Large intestine (tissue), 3 donors: Measurements from ENCODE around the gene LDB2. TPM values are rescaled to one million over a fixed set of nuclear protein-coding genes. Genes with fewer than 3 reads are reported as not detected.

ENCODE experiments used
- DNase-seq, 2 donors: peaks; one replicate each; pipeline versions ENCODE4 v3.0.0 to v3.0.0-alpha.2; 2013
- H3K27ac ChIP-seq: one replicate; pipeline ENCODE4 v1.5.1; 2013; ENCODE audit warnings: low read length
- H3K27me3 ChIP-seq: 2 replicates; pipeline ENCODE4 v1.6.1; 2013; ENCODE audit warnings: low read length; ENCODE audit not compliant: control insufficient read depth, insufficient read depth
- H3K36me3 ChIP-seq: 2 replicates; pipeline ENCODE4 v1.6.1; 2013; ENCODE audit warnings: low read length; ENCODE audit not compliant: control insufficient read depth, insufficient read depth
- H3K4me1 ChIP-seq: one replicate; pipeline ENCODE4 v1.6.1; 2013; ENCODE audit warnings: low read length; ENCODE audit not compliant: control insufficient read depth, insufficient read depth
- H3K4me3 ChIP-seq: one replicate; pipeline ENCODE4 v1.5.1; 2013; ENCODE audit warnings: low read length
- H3K9me3 ChIP-seq: one replicate; pipeline ENCODE4 v1.6.1; 2013; ENCODE audit warnings: mild to moderate bottlenecking, low read depth, low read length, moderate library complexity; ENCODE audit not compliant: control insufficient read depth
- WGBS: methylation state at CpG from one replicate; pipeline ENCODE4 v1.1.5; 2013; ENCODE audit warnings: low lambda C conversion rate; ENCODE audit not compliant: insufficient coverage; 5-methylcytosine and 5-hydroxymethylcytosine counted together
- polyA plus RNA-seq: library from polyadenylated mRNA; unstranded; fragments of 120-200 nt; gene quantifications from one replicate; pipeline ENCODE4 v1.2.1, GENCODE V29; 2013

LDB2 gene
- polyA plus RNA-seq, 1 donor, result 17.2 TPM

DNA sequence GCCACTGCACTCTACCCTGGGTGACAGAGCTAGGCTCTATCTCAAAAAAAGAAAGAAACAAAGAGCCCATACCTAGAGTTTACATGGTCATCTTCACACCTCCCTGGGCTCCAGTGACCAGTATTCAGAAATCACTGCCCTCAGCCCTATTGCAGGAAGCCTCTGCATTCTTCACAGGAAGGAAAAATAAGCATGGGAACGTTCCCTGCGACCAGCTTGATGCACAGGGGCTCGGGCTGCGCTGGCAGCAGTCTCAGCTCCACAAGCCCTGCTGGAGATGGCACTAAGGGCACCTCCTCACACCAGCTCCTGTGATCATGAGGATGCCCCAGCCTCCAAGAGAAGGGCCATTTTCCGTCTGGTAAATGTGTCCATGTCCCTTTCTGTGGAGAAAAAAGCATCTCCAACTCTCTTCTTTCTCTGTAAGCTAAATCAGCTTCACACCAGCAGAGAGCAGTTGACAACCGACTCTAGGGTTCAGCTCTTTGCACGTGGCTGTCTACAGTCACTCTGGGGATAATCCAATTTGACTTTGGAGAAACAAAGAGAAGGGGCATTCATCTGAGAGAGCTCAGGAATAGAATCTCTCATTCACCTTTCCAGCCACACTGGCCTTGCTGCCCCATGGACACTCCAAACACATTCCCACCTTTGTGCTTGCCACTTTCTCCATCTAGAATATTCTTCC is 33.1 kb downstream of the LDB2 start:
- H3K4me3 ChIP-seq, result no peak overlapping the region
- WGBS, result no CpG with 5 or more reads among the region's 7 CpGs
- H3K9me3 ChIP-seq, result no peaks in the 10 kb centered on the region
- no peak overlapping the region for H3K27ac ChIP-seq
- no peaks in the 10 kb centered on the region for H3K36me3 ChIP-seq
- DNase-seq, result no peak
- H3K27me3 ChIP-seq, result no peaks in the 10 kb centered on the region
- no peaks in the 10 kb centered on the region for H3K4me1 ChIP-seq

DNA sequence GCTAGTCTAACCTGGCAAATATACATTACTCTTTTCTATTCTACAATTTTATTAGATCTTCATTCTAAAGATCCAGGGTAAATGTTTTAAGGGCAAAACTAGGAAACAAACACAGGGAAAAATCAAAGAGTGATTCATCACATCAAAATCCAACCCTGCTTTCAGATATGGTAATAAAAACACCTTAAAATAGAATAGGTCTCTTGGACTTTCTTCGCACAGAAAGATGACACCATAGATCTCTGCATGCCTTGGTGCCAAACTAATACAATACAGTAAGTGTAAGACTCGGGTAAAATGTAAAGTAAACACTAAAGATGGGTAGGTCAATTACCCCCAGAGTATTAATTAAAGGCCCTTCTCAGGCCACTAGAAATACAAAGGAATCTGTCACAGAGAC is 34.2 kb downstream of the LDB2 start:
- no peaks in the 10 kb centered on the region for H3K27me3 ChIP-seq
- H3K27ac ChIP-seq, result no peak overlapping the region
- DNase-seq, result no peak
- H3K36me3 ChIP-seq, result no peaks in the 10 kb centered on the region
- H3K4me3 ChIP-seq, result no peak overlapping the region
- WGBS, result 100% methylated on average over 1 of the region's 2 CpGs
- H3K4me1 ChIP-seq, result no peaks in the 10 kb centered on the region
- H3K9me3 ChIP-seq, result no peaks in the 10 kb centered on the region

DNA sequence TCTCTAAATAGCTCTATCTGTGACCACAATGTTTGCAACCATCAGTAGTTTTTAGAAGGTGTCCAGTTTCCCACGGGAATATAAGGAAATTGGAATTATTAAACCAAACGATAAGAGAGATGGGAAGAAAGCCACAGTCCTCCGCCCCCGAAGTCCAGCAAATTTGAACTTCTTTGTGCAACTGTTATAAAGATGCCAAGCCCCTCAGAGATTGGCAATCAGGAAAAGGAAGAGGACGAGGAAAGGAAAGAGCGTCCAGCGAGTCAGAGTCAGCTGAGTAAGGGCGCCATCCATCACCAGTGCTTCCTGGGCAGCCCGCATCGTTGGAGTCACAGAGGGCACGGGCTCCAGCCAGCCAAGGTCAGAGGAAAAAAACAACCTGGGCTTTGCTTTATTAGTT is 35.7 kb downstream of the LDB2 start:
- H3K4me1 ChIP-seq, result no peaks in the 10 kb centered on the region
- H3K27ac ChIP-seq, result no peak overlapping the region
- no CpG with 5 or more reads among the region's 11 CpGs for WGBS
- no peak for DNase-seq
- no peaks in the 10 kb centered on the region for H3K27me3 ChIP-seq
- no peaks in the 10 kb centered on the region for H3K36me3 ChIP-seq
- H3K9me3 ChIP-seq, result no peaks in the 10 kb centered on the region
- no peak overlapping the region for H3K4me3 ChIP-seq

DNA sequence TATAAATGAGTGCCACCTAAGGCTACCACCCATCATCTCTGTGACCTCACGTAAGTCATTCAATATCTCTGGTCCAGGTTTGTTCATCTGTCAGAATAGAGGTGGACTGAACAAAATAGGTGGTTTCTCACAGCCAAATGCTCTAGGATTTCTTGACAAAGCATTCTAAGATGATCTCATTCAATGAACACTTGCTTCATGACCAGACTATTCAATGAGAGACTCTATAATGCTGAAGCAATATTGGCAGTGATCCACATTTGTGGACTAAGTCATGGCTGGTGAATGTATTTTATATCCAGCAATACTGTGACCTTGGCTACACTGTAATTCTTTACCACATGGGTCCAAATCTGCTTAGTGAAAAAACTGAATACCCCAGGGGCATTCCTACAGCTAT is 37.9 kb downstream of the LDB2 start:
- H3K36me3 ChIP-seq, result no peaks in the 10 kb centered on the region
- H3K4me3 ChIP-seq, result no peak overlapping the region
- whole genome bisulfite sequencing, result no CpG with 5 or more reads among the region's 1 CpG
- no peak overlapping the region for H3K27ac ChIP-seq
- no peak for DNase-seq
- no peaks in the 10 kb centered on the region for H3K9me3 ChIP-seq
- H3K27me3 ChIP-seq, result no peaks in the 10 kb centered on the region
- no peaks in the 10 kb centered on the region for H3K4me1 ChIP-seq

DNA sequence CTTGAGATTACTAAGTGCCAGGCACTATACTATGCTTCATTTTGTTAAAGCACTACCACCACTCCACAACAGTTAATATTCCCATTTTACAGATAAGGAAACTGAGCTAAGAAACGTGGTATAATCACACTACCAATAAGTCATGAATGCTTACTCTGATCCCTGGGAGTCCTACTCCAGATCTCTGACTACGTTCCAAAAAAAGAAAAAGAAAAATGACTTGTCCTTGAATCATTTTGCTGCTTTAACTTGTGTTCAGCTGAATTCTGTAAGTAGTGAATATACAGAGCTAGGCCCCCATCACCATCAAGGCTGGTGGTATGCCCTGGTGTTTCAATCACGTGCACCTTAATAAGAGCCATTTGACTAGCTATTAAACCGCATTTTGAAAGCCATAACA is 39.4 kb downstream of the LDB2 start:
- 88% methylated on average over 1 of the region's 4 CpGs for WGBS
- Histone ChIP-seq H3K4me1 (no peaks in the 10 kb centered on the region), H3K27me3 (no peaks in the 10 kb centered on the region), H3K27ac (no peak overlapping the region), H3K9me3 (no peaks in the 10 kb centered on the region), H3K4me3 (no peak overlapping the region), H3K36me3 (no peaks in the 10 kb centered on the region)
- no peak for DNase-seq

DNA sequence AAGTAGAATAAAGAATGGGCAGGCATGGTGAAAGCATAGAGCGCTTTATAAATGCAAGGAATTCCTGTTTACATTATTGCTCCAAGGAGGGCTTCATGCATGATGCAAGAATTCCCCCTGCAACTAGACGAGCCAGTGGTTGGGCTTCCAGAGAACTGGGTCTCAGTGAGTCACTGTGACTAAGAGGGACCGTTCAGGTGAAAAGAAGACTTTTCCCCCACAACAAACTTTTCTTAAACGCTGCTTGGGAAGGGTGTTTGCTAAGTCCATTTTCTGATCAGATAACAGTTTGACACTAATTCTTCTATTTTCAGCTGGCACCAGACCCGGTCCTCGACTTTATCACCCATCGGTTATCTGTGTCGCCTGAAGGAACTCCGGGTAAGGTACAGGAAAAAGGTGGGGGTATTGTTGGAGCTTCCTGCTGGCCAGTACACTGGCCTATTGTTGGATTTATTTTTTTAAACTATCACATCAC is 40.1 kb downstream of the LDB2 start:
- no peak overlapping the region for H3K27ac ChIP-seq

DNA sequence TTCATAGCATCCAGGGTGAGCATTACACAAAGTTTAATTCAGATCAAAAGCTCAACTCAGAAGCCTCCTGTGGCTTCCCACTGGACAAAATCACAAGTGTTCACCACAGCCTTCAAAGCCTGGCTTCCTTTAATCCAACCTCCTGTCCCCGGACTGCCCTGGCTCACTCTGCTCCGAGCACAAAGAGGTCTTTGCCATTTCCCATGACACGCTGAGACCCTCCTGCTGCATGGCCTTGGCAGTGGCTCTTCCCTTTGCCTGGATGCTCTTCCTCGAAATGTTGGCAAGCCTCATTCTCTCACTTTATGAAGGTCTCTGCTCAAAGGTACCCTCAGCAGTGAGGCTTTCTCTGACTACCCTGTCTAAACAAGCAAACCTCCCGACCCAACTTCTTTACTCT is 41.0 kb downstream of the LDB2 start:
- H3K4me3 ChIP-seq, result no peak overlapping the region
- H3K4me1 ChIP-seq, result no peaks in the 10 kb centered on the region
- H3K36me3 ChIP-seq, result no peaks in the 10 kb centered on the region
- DNase-seq, result no peak
- H3K9me3 ChIP-seq, result no peaks in the 10 kb centered on the region
- no peak overlapping the region for H3K27ac ChIP-seq
- WGBS, result 80% methylated on average over 1 of the region's 5 CpGs
- H3K27me3 ChIP-seq, result no peaks in the 10 kb centered on the region

More for the DNA sequence above, 40.1 kb downstream of the LDB2 start:
- H3K27me3 ChIP-seq, result no peaks in the 10 kb centered on the region
- H3K9me3 ChIP-seq, result no peaks in the 10 kb centered on the region
- WGBS, result no CpG with 5 or more reads among the region's 9 CpGs
- no peaks in the 10 kb centered on the region for H3K36me3 ChIP-seq
- H3K4me1 ChIP-seq, result no peaks in the 10 kb centered on the region
- no peak overlapping the region for H3K4me3 ChIP-seq
- no peak for DNase-seq

DNA sequence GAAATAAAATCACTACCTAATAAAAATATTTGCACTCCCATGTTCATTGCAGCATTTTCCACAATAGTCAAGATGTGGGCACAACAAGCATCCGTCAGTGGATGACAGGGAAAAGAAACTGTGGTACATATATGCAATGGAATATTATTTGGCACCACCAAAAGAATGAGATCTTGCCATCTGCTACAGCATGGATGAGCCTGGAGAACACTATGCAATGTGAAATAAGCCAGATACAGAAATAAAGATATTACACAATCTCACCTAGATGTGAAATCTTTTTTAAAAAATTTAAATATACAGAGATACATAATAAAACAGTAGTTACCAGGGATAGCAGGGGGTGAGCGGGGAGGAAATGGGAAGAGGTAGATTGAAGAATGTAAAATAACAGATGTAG is 44.8 kb downstream of the LDB2 start:
- H3K9me3 ChIP-seq, result no peaks in the 10 kb centered on the region
- 83% methylated on average over 1 of the region's 2 CpGs for WGBS

DNA sequence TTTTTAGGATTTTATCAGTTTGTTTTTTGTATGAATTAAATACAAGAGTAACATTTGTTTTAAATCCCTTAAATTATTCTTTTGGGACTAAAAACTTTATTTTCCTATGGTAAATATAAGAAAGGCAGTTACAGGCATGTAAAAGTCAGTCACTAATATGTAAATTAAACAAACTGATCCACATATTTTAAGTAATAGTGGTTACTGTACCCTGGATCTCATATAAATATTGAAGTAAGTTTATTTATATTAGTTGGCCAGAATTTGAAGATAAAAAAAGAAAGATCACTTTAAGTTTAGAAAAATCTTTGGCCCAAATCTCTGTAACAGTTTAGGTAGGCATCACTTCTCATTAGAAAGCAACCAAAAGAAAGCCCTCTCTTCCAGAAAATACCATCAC is 45.8 kb downstream of the LDB2 start:
- Histone ChIP-seq H3K27me3 (no peaks in the 10 kb centered on the region), H3K4me1 (no peaks in the 10 kb centered on the region), H3K36me3 (no peaks in the 10 kb centered on the region), H3K27ac (no peak overlapping the region), H3K9me3 (no peaks in the 10 kb centered on the region), H3K4me3 (no peak overlapping the region)
- DNase-seq, result no peak

More for the DNA sequence above, 44.8 kb downstream of the LDB2 start:
- Histone ChIP-seq H3K27ac (no peak overlapping the region), H3K36me3 (no peaks in the 10 kb centered on the region), H3K4me3 (no peak overlapping the region), H3K27me3 (no peaks in the 10 kb centered on the region), H3K4me1 (no peaks in the 10 kb centered on the region)
- no peak for DNase-seq

DNA sequence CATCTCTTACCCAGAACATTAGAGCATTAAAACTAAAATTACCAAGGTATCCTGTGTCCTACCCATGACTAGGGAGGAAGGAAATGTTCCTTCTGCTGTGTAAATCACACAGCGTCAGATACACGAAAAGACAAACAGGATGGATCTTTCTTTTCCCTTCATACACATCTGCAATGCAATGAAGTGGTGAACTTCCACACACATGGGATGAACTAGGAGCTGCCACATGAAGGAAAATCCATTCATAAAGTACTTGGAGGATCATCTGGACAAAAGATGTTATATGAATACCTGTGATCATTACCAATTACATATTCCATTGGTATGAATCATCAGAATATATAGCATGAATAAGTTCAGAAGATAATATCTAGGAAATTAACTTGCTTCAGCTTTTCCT is 46.2 kb downstream of the LDB2 start:
- WGBS, result no CpG with 5 or more reads among the region's 2 CpGs
- no peak for DNase-seq
- Histone ChIP-seq H3K9me3 (no peaks in the 10 kb centered on the region), H3K27ac (no peak overlapping the region), H3K36me3 (no peaks in the 10 kb centered on the region), H3K4me1 (no peaks in the 10 kb centered on the region), H3K4me3 (no peak overlapping the region), H3K27me3 (no peaks in the 10 kb centered on the region)

DNA sequence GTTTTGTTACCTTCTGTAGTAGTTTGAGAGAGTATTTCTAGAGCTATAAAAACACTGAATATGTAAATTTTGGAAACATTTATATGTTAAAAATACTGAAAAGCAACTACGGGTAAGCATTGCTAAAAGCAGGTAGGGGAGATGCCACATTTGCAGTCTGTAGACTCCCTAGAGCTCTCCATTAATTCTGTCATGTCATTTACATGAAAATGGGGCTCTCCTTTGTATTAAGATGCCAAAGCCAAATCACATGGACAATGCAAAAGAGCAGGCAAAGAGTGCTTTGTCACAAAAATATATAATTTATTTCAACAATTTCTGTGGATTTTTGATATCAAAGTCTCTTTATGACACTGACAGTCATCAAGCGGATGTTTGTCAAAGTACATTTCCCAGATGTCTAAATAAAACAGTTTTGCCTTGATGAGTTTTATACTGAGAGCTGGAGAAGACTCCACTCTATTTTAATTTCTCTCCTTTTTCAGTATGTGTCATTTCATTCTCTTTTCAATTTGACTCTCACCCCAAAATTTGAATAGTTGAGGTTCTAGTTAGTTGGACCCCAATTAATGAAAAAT is 51.8 kb downstream of the LDB2 start:
- WGBS, result 94% methylated on average over 2 of the region's 2 CpGs
- no peaks in the 10 kb centered on the region for H3K36me3 ChIP-seq
- H3K27me3 ChIP-seq, result no peaks in the 10 kb centered on the region
- H3K4me3 ChIP-seq, result no peak overlapping the region
- no peak for DNase-seq
- H3K27ac ChIP-seq, result no peak overlapping the region
- H3K4me1 ChIP-seq, result no peaks in the 10 kb centered on the region
- no peaks in the 10 kb centered on the region for H3K9me3 ChIP-seq
